Measurements from ENCODE around the gene DBH.

Gene DBH

DNA sequence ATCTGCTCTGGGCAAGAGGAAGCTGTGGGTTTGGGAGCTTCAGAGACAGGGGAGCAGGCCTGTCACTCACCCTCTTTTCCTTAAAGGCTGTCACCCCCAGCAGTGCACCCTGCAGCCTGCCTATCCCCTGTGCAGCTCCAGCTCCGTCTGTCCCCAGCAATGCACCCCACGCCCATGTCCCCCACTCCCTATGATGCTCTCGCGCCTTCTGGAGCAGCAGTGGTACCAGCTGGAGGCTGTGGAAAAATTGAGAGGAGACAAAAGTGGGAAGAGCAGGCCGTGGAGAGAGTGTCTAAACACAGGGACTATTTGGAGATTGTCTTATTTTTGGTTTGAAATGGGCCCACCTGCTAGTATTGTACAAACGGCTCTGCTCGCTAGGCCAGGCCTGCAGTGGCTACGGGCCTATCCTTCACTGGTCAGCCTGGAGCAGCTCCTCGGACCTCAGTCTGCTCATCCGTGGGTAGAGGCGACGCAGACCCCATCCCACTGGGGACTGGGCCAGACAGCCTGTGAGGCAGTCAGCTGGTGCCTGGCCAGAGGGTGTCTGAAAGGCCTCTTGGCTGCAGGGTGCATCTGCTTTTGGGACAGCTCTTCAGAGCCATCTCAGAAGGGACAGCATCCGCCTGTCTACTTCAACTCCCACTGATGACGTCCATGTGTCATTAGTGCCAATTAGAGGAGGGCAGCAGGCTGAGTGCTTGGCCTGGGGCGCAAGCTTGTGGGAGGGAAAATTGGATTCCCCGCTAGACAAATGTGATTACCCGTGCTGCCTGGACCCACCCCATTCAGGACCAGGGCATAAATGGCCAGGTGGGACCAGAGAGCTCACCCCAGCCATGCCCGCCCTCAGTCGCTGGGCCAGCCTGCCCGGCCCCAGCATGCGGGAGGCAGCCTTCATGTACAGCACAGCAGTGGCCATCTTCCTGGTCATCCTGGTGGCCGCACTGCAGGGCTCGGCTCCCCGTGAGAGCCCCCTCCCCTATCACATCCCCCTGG is at the start of gene DBH:
DBH (plus strand) TSS at position 831 of the 999 bp plus-strand sequence; CDS start at position 840, 9 bp downstream.
- DNase-seq: no peak

GRCh38 chr9:133587051-133587450 is 49.1 kb upstream of the DBH start:
- DNase-seq: no peak

- DNase-seq: no peak
Measured at GRCh38 chr9:133587466-133587865, 48.7 kb upstream of the DBH start.

DNA sequence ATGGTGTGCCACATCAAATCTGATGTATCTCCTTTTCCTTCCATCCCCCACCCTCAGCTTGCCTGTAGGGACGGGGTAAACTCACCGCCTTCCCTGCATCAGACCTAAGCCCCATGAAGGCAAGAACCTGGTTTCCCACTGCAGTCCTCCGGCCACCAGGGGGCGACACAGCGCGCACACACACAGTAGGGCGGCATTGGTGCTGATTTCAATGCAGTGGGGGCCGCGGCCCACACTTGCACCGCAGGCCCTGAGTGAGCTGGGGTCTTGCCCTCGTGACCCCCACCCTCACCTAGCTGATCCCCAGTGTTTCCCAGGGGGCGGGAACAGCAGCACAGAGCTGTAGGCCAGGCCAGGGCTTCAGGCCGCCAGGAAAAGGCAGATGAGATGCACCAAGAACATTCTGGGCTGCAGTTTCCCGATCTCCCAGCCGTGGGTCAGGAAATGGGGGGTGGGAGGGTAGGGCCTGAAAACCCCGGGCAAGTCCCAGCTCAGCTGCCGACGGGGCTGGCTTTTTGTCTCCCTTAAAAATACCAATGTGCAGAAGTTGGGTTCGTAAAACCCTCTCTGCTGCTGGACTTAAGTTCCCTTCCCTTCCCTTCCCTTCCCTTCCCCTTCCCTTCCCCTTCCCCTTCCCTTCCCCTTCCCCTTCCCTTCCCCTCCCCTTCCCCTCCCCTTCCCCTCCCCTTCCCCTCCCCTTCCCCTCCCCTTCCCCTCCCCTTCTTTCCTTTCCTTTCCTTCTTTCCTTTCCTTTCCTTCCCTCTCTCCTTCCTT is 46.5 kb upstream of the DBH start:
- DNase-seq: peak; percentile 3

DNA sequence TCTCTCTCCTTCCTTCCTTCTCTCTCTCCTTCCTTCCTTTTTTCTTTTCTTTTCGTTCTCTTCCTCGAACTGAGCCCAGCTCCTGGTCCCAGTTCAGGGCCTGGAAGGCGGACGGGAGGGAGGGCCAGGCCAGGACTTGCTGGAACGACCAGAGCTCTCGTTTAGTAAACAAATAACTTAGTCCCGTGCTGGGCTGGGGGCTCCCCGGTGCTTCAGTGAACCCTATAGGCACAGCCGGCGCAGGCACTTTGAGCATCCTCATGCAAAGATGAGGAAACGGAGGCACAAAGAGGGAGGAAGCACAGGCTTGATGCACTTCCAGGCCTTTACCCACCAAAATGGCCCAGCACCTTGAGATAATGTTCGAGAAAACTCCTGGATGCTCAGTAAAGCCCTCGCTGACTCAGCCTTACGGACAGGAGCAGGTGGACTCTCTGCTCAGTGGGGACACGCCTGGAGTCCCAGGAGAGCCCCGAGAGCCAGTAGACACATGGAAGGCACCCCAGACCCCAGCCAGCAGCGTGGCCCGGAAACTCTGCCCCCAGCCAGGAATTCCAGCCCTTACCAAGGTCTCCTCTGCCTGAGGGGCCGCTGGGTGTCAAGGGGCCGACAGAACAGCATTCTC is 45.8 kb upstream of the DBH start:
- no peak for DNase-seq

DNA sequence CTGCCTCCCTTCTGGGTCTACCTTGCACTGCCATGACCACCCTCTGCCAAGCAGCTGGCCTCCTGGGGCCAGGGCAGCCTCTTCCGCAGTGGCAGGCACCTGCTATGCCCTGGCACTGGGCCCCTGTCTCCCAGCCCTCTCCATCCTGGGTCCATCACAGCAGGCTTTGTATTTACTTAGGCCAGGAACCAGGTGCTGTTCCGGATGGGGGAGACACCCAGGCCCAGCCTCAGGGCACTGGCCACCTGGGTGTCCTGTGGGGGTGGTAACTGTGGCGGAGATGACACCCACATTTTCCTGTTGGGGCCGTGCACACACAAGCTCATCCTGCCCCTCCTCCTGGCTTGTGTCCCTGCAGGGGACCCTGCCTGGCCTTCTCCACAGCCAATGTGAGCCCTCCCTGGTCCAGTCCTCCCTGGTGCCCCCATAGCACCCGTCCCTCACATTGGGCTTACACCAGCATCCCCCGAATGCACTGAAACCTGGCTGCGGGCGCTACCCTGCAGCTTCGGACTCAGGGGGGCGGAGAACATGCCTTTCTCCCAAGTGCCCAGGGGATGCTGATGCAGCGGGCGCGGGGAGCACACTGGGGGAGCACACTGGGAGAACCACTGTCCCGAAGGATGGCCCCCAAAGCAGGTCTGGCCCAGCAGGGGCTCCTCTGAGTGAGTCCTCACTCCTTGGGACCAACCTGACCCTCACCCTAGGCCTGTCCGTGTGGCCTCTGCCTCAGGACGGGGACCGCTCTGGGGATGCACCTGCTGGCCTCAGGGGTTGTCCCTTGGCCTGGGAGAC is 44.9 kb upstream of the DBH start:
- no peak for DNase-seq

DNA sequence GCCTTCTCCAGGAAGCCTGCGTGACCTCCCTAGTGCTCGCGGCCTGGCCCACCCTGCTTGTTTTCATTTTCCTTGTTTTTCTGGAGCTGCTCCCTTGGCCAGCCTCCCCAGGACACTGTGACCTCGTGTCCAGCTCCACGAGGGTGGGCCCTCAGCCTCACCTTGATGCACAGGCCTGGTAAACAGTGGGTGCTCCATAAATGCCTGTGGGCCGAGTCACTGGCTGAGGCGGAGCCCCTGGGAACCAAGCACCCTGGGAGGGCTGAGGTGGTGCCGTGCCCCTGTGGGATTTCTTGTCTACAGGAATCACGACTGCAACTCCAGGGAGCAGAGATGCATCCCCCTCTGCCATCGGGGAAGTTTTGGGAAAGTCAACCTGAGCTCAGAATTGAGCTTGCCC is 44.2 kb upstream of the DBH start:
- DNase-seq: no peak

- no peak for DNase-seq
Measured at GRCh38 chr9:133592731-133593409, 43.3 kb upstream of the DBH start.

GRCh38 chr9:133593587-133594253 is 42.4 kb upstream of the DBH start:
- no peak for DNase-seq

- DNase-seq: no peak
Measured at GRCh38 chr9:133594310-133594709, 41.9 kb upstream of the DBH start.

DNA sequence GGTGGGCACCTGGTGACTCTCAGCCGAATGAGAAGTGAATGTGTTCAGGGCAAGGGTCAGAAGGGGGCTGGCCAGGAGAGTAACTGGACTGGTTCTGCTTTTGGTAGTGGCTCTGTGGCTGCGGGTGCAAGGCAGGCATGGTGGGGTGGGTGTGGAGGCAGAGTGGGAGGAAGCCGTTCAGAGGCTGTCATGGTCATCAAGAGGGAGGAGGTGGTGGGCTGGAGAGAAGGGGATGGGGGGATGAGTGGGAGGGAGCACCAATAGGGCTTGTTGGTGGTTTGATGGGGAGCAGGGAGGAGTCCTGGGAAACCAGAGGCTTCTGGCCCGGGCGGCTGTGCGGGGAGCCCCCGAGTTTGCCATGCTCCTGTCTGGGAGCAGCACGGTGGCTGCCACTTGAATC is 40.3 kb upstream of the DBH start:
- DNase-seq: no peak

GRCh38 chr9:133597316-133597957 is 38.7 kb upstream of the DBH start:
- peak; percentile 32 for DNase-seq

DNA sequence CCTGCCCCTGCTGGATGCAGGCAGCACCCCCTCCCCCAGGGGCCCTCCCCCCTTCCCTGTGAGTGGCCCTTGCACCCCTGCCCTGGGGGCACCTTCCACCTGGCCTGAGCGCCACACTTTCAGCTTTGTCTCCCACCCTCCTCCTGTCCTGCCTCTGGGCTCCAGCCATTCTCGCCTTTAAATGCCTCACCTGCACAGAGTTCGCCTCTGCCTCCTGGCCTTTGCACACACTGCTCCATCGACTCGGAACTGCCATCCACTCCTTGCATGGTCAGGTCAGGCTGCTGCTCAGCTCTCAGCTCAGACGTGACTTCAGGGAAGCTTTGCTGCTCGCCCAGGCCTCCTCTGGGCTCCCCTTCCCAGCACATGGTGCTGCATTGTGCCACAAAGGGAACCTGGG is 37.2 kb upstream of the DBH start:
- no peak for DNase-seq

DNA sequence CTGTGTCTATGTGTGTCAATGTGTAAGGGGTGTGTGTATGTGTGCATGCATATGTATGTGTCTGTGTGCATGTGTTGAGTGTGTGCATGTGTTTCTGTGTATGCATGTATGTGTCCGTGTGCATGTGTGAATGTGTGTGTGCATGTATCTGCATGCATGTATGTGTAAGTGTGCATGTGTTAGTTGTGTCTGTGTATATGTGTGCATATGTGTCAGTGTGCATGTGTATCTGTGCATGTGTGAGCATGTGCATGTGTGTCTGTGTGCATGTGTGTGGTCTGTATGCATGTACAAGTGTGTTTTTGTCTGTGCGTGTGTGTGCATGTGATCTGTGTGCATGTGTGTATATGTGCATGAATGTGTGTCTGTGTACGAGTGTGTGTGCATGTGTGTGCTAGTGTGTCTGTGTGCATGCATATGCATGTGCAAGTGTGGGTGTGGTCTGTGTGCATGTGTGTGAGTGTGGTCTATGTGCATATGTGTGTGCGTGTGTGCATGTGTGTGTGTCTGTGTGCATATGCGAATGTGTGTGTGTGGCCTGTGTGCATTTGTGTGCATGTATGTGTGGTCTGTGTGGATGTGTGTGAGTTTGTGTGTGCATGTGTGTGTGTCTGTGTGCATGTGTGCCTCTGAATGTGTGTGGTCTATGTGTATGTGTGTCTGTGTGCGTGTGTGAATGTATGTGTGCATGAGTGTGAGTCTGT is 36.5 kb upstream of the DBH start:
- DNase-seq: no peak

- DNase-seq: no peak
Measured at GRCh38 chr9:133600739-133601138, 35.4 kb upstream of the DBH start.

- DNase-seq: no peak
Measured at GRCh38 chr9:133601746-133602145, 34.4 kb upstream of the DBH start.

DNA sequence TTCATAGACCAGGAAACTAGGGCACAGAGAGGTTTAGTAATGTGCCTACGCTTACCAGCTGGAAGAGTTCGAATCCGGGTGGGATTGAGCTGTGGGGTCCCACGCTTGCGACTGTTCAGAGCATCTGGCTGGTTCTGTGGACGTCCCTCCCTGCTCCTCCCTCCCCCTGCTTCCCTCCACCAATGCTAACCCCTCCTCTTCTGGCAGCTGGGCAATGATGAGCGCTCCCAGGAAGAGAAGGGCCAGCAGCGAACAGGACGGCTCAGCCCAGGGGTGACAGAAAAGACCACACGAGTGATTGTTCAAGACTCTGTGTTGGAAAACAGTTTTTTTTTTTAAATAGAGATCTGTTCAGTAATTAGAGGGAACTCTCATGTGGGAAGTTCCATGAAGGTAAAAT is 33.9 kb upstream of the DBH start:
- no peak for DNase-seq

DNA sequence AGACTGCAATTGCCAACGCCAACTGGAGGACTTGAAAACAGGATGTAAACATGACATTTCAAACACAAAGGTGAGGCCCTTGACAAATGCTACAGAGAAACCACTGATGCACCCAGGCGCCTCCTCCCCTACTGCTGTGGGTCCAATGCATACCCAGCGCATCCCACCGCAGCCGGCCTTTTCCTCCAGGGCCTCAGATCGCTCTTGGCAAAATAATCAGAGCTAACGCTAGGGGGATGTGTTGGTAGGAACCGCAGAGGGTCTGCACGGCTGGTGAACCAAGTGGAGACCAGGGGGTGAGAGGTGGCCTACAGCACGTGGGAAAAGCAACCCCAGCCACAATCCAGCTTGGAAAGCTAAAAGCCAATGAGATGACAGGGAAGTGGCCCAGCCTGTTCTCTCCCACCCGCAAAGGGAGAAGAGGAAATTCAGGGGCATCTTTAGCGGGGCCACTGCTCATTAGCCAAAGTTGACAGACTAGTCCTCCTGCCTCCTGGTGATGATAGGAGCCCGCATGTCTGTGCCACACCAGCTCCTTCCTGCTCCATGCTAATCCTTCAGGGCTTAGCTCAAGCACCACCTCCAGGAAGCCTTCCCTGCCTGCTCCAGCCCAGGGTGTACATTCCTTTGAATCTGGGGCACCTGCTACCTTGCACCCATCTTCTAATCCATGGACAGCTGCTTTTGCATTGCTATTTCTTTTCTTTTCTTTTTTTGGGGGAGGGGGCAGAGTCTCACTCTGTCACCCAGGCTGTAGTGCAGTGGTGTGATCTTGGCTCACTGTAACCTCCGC is 32.8 kb upstream of the DBH start:
- no peak for DNase-seq

- DNase-seq: no peak
Measured at GRCh38 chr9:133604214-133604613, 31.9 kb upstream of the DBH start.

All from OCI-M1 (cell line).